ENCODE data around the gene TMEM131L.
A peak's percentile ranks its signal among the peaks of the same experiment; 100 is the strongest.
"Not testable (repeated sequence)": the region's sequence is repeated elsewhere in the genome, so short reads cannot be mapped to it uniquely, and the experiment has no call there.

Gene TMEM131L

GRCh38 chr4:153494562-153494961 is 28.4 kb downstream of the TMEM131L start:
- in situ Hi-C loops (cut with MboI; ENCODE audit: low sequenced_read_pairs): no loop called here
- DNase-seq (ENCODE audit: low spot score in 2 of 2): peak; percentile 55 to 81
- H3K4me1 ChIP-seq: peaks cover 57% of the 10 kb centered on the region
- H3K27me3 ChIP-seq (ENCODE audit: low read depth): no peaks in the 10 kb centered on the region
- no peaks in the 10 kb centered on the region for H3K36me3 ChIP-seq (replicated peaks)
- H3K9me3 ChIP-seq: no peaks in the 10 kb centered on the region
- no peak overlapping the region for H3K4me3 ChIP-seq

- Histone ChIP-seq H3K4me3 (no peak overlapping the region), H3K36me3 (replicated peaks) (no peaks in the 10 kb centered on the region), H3K27me3 (ENCODE audit: low read depth) (no peaks in the 10 kb centered on the region), H3K4me1 (peaks cover 47% of the 10 kb centered on the region), H3K9me3 (no peaks in the 10 kb centered on the region)
- no peak for DNase-seq (ENCODE audit: low spot score in 2 of 2)
- in situ Hi-C loops (cut with MboI; ENCODE audit: low sequenced_read_pairs): no loop called here
Measured at GRCh38 chr4:153495480-153496193, 29.5 kb downstream of the TMEM131L start.

GRCh38 chr4:153497091-153497531 is 31.0 kb downstream of the TMEM131L start:
- in situ Hi-C loops (cut with MboI; ENCODE audit: low sequenced_read_pairs): no loop called here
- Histone ChIP-seq H3K4me1 (peaks cover 39% of the 10 kb centered on the region), H3K27me3 (ENCODE audit: low read depth) (no peaks in the 10 kb centered on the region), H3K36me3 (replicated peaks) (no peaks in the 10 kb centered on the region), H3K4me3 (no peak overlapping the region), H3K9me3 (no peaks in the 10 kb centered on the region)
- DNase-seq (ENCODE audit: low spot score in 2 of 2): no peak

- H3K4me3 ChIP-seq: no peak overlapping the region
- no peaks in the 10 kb centered on the region for H3K36me3 ChIP-seq (replicated peaks)
- DNase-seq (ENCODE audit: low spot score in 2 of 2): peak; percentile 64 to 88
- in situ Hi-C loops (cut with MboI; ENCODE audit: low sequenced_read_pairs): no loop called here
- no peaks in the 10 kb centered on the region for H3K27me3 ChIP-seq (ENCODE audit: low read depth)
- H3K9me3 ChIP-seq: no peaks in the 10 kb centered on the region
- H3K4me1 ChIP-seq: peaks cover 39% of the 10 kb centered on the region
Measured at GRCh38 chr4:153497988-153498967, 32.1 kb downstream of the TMEM131L start.

- in situ Hi-C loops (cut with MboI; ENCODE audit: low sequenced_read_pairs): no loop called here
- no peak for DNase-seq (ENCODE audit: low spot score in 2 of 2)
- no peak overlapping the region for H3K4me3 ChIP-seq
- H3K4me1 ChIP-seq: peaks cover 32% of the 10 kb centered on the region
- H3K36me3 ChIP-seq (replicated peaks): no peaks in the 10 kb centered on the region
- no peaks in the 10 kb centered on the region for H3K27me3 ChIP-seq (ENCODE audit: low read depth)
- no peaks in the 10 kb centered on the region for H3K9me3 ChIP-seq
Measured at GRCh38 chr4:153499005-153499404, 32.8 kb downstream of the TMEM131L start.

- H3K27me3 ChIP-seq (ENCODE audit: low read depth): no peaks in the 10 kb centered on the region
Measured at GRCh38 chr4:153501578-153501977, 35.4 kb downstream of the TMEM131L start.

GRCh38 chr4:153502584-153502983 is 36.4 kb downstream of the TMEM131L start:
- DNase-seq (ENCODE audit: low spot score in 2 of 2): no peak
- in situ Hi-C loops (cut with MboI; ENCODE audit: low sequenced_read_pairs): no loop called here
- H3K36me3 ChIP-seq (replicated peaks): no peaks in the 10 kb centered on the region
- H3K27me3 ChIP-seq (ENCODE audit: low read depth): no peaks in the 10 kb centered on the region
- H3K9me3 ChIP-seq: no peaks in the 10 kb centered on the region
- peaks cover 15% of the 10 kb centered on the region for H3K4me1 ChIP-seq
- no peak overlapping the region for H3K4me3 ChIP-seq

More at GRCh38 chr4:153501578-153501977, 35.4 kb downstream of the TMEM131L start:
- H3K36me3 ChIP-seq (replicated peaks): no peaks in the 10 kb centered on the region
- no peaks in the 10 kb centered on the region for H3K9me3 ChIP-seq
- in situ Hi-C loops (cut with MboI; ENCODE audit: low sequenced_read_pairs): no loop called here
- H3K4me3 ChIP-seq: no peak overlapping the region
- peaks cover 22% of the 10 kb centered on the region for H3K4me1 ChIP-seq
- no peak for DNase-seq (ENCODE audit: low spot score in 2 of 2)

- Histone ChIP-seq H3K27me3 (ENCODE audit: low read depth) (no peaks in the 10 kb centered on the region), H3K4me3 (no peak overlapping the region), H3K9me3 (no peaks in the 10 kb centered on the region), H3K4me1 (no peaks in the 10 kb centered on the region), H3K36me3 (replicated peaks) (0 out of 2 replicates have a peak, but pooled peaks cover 2% of the 10 kb centered on the region)
- no peak for DNase-seq (ENCODE audit: low spot score in 2 of 2)
- in situ Hi-C loops (cut with MboI; ENCODE audit: low sequenced_read_pairs): no loop called here
Measured at GRCh38 chr4:153506341-153507309, 40.5 kb downstream of the TMEM131L start.

GRCh38 chr4:153507310-153508073 is 41.3 kb downstream of the TMEM131L start:
- 0 out of 2 replicates have a peak, but pooled peaks cover 2% of the 10 kb centered on the region for H3K36me3 ChIP-seq (replicated peaks)
- no peaks in the 10 kb centered on the region for H3K4me1 ChIP-seq
- H3K9me3 ChIP-seq: no peaks in the 10 kb centered on the region
- in situ Hi-C loops (cut with MboI; ENCODE audit: low sequenced_read_pairs): no loop called here
- H3K4me3 ChIP-seq: no peak overlapping the region
- no peaks in the 10 kb centered on the region for H3K27me3 ChIP-seq (ENCODE audit: low read depth)
- no peak for DNase-seq (ENCODE audit: low spot score in 2 of 2)

- H3K4me1 ChIP-seq; DNase-seq (ENCODE audit: low spot score in 2 of 2); in situ Hi-C loops (cut with MboI; ENCODE audit: low sequenced_read_pairs); H3K4me3 ChIP-seq; H3K36me3 ChIP-seq (replicated peaks); H3K27me3 ChIP-seq (ENCODE audit: low read depth); H3K9me3 ChIP-seq: not testable (repeated sequence)
Measured at GRCh38 chr4:153509212-153509611, 43.1 kb downstream of the TMEM131L start.

GRCh38 chr4:153509724-153510123 is 43.6 kb downstream of the TMEM131L start:
- in situ Hi-C loops (cut with MboI; ENCODE audit: low sequenced_read_pairs): no loop called here
- Histone ChIP-seq H3K27me3 (ENCODE audit: low read depth) (no peaks in the 10 kb centered on the region), H3K4me1 (peaks cover 9% of the 10 kb centered on the region), H3K4me3 (no peak overlapping the region), H3K36me3 (replicated peaks) (0 out of 2 replicates have a peak, but pooled peaks cover 2% of the 10 kb centered on the region), H3K9me3 (no peaks in the 10 kb centered on the region)
- DNase-seq (ENCODE audit: low spot score in 2 of 2): no peak

GRCh38 chr4:153510252-153511001 is 44.3 kb downstream of the TMEM131L start:
- H3K4me3 ChIP-seq: no peak overlapping the region
- DNase-seq (ENCODE audit: low spot score in 2 of 2): no peak
- 0 out of 2 replicates have a peak, but pooled peaks cover 2% of the 10 kb centered on the region for H3K36me3 ChIP-seq (replicated peaks)
- in situ Hi-C loops (cut with MboI; ENCODE audit: low sequenced_read_pairs): no loop called here
- H3K9me3 ChIP-seq: no peaks in the 10 kb centered on the region
- peaks cover 9% of the 10 kb centered on the region for H3K4me1 ChIP-seq
- H3K27me3 ChIP-seq (ENCODE audit: low read depth): no peaks in the 10 kb centered on the region

Data from HAP-1 (cell line).